C4-2B (cell line): ENCODE measurements around the gene KLHDC10.
A peak's percentile ranks its signal among the peaks of the same experiment; 100 is the strongest.

Experiments used
- H3K27ac ChIP-seq: fragments of 450-650 bp; 2 replicates; pipeline ENCODE4 v1.5.1; 2017
- CTCF ChIP-seq: fragments of 450-650 bp; conservative IDR thresholded peaks from 2 replicates; pipeline ENCODE4 v1.5.1; 2017; ENCODE audit warnings: mild to moderate bottlenecking
- ZFX ChIP-seq: fragments of 450-650 bp; IDR thresholded peaks from 2 replicates; pipeline ENCODE4 v1.6.1; 2017

The KLHDC10 gene

GRCh38 chr7:130069978-130070860 is at the start of gene KLHDC10:
Gene KLHDC10 (plus strand): TSS chr7:130070534. CDS start chr7:130070644, 110 bp downstream.
- TF ChIP-seq CTCF: no peak
- no peak; the same call in 1 of the 2 replicates for TF ChIP-seq ZFX
- peak within 1 kb of the TSS; percentile 75 for H3K27ac ChIP-seq

- TF ChIP-seq ZFX: no peak
- no peak for TF ChIP-seq CTCF
- H3K27ac ChIP-seq: no peak overlapping the region
Observed at GRCh38 chr7:130021105-130021834, 49.1 kb upstream of the KLHDC10 start.

- H3K27ac ChIP-seq: no peak overlapping the region
Observed at GRCh38 chr7:130022115-130022514, 48.2 kb upstream of the KLHDC10 start.

GRCh38 chr7:130022623-130023175 is 47.6 kb upstream of the KLHDC10 start:
- TF ChIP-seq CTCF: no peak
- no peak overlapping the region for H3K27ac ChIP-seq

More at GRCh38 chr7:130022115-130022514, 48.2 kb upstream of the KLHDC10 start:
- no peak for TF ChIP-seq CTCF

GRCh38 chr7:130024390-130024789 is 45.9 kb upstream of the KLHDC10 start:
- H3K27ac ChIP-seq: no peak overlapping the region
- no peak for TF ChIP-seq ZFX
- no peak for TF ChIP-seq CTCF

- no peak overlapping the region for H3K27ac ChIP-seq
- TF ChIP-seq ZFX (no peak), CTCF (no peak)
Observed at GRCh38 chr7:130032698-130033097, 37.6 kb upstream of the KLHDC10 start.

- TF ChIP-seq CTCF (peak; percentile 64), ZFX (no peak)
- no peak overlapping the region for H3K27ac ChIP-seq
Observed at GRCh38 chr7:130037703-130038102, 32.6 kb upstream of the KLHDC10 start.
